SH-SY5Y (cell line): ENCODE results near the gene PGM2.

Experiments
- GATA2 ChIP-seq: IDR thresholded peaks from 2 replicates; pipeline ENCODE4 v1.6.1; 2011; ENCODE audit warnings: mild to moderate bottlenecking, low read depth, low read length
- GATA3 ChIP-seq: IDR thresholded peaks from 2 replicates; pipeline ENCODE4 v1.6.1; 2011; ENCODE audit warnings: low read depth, mild to moderate bottlenecking, low read length, moderate library complexity

- TF ChIP-seq GATA3 (no peak), GATA2 (no peak)
Observed at GRCh38 chr4:37876156-37876555, 49.7 kb downstream of the PGM2 start.
